Upper lobe of right lung (tissue), 1 donor: Measurements from ENCODE around the gene UNC5A. TPM values are rescaled to one million over a fixed set of nuclear protein-coding genes. Genes with fewer than 3 reads are reported as not detected.

ENCODE experiments used
- ATAC-seq: fragments of 200-7000 bp; cut with Tn5 transposase; one replicate; pipeline ENCODE4 v1.9.1; 2020; ENCODE audit warnings: mild to moderate bottlenecking, moderate library complexity
- DNase-seq: peaks from one replicate; pipeline ENCODE4 v3.0.0-alpha.2; 2020
- H3K27ac ChIP-seq: fragments of 200-600 bp; one replicate; pipeline ENCODE4 v1.8.0; 2022
- H3K27me3 ChIP-seq: fragments of 200-600 bp; one replicate; pipeline ENCODE4 v1.8.0; 2022; ENCODE audit warnings: mild to moderate bottlenecking
- H3K36me3 ChIP-seq: fragments of 200-600 bp; one replicate; pipeline ENCODE4 v1.8.0; 2022
- H3K4me1 ChIP-seq: fragments of 200-600 bp; one replicate; pipeline ENCODE4 v1.8.0; 2022
- H3K4me3 ChIP-seq: fragments of 200-600 bp; one replicate; pipeline ENCODE4 v1.8.0; 2022; ENCODE audit warnings: mild to moderate bottlenecking
- H3K9me3 ChIP-seq: fragments of 200-600 bp; one replicate; pipeline ENCODE4 v1.8.0; 2022
- CTCF ChIP-seq: fragments of 200-600 bp; IDR thresholded peaks from one replicate; pipeline ENCODE4 v1.8.0; 2022; ENCODE audit warnings: antibody characterized with exemption
- intact Hi-C: fragments of 100-400 bp; cut with DNase I; formaldehyde crosslinking; loops from one replicate; pipeline ENCODE4 v1.11.0; 2022
- total RNA-seq: library from RNA; stranded (reverse); fragmentation: NEBNext Ultra II Directional; extraction: Animal tissue kit (Norgen Biotek cat#: 25700); gene quantifications from one replicate; pipeline ENCODE4 v1.2.1, GENCODE V29; 2021
- donor health status: DM: no; HTN: yes; CAD: no; lungs with severe emphysema.

UNC5A gene
- total RNA-seq, 1 donor from 2014 or later: 0.46 TPM

GRCh38 chr5:176897263-176897662 is 86.9 kb downstream of the UNC5A start:
- Histone ChIP-seq H3K27me3 (no peaks in the 10 kb centered on the region), H3K36me3 (no peaks in the 10 kb centered on the region), H3K9me3 (no peaks in the 10 kb centered on the region), H3K27ac (no peak overlapping the region), H3K4me3 (peak overlapping the region; percentile 24), H3K4me1 (peaks cover 22% of the 10 kb centered on the region)
- DNase-seq: no peak
- TF ChIP-seq CTCF: no peak
- no peak for ATAC-seq
- intact Hi-C loops: no loop called here

- Histone ChIP-seq H3K36me3 (peaks cover 12% of the 10 kb centered on the region), H3K4me3 (peak within 1 kb of the TSS; percentile 24), H3K27ac (peak within 1 kb of the TSS; percentile 42), H3K9me3 (no peaks in the 10 kb centered on the region), H3K27me3 (no peaks in the 10 kb centered on the region), H3K4me1 (peaks cover 22% of the 10 kb centered on the region)
- ATAC-seq (peak; percentile 80), DNase-seq (no peak)
- intact Hi-C loops: no loop called here
- TF ChIP-seq CTCF: no peak
These were observed 89.0 kb downstream of the UNC5A start, which contains the start of gene HK3 for GRCh38 chr5:176899296-176899891. Gene HK3, minus strand, starts transcription at chr5:176899346. Its CDS starts 3,187 bp downstream, at chr5:176896159.

- TF ChIP-seq CTCF: no peak
- Histone ChIP-seq H3K36me3 (peaks cover 20% of the 10 kb centered on the region), H3K27ac (peak overlapping the region; percentile 42), H3K4me3 (no peak overlapping the region), H3K4me1 (peaks cover 22% of the 10 kb centered on the region), H3K27me3 (no peaks in the 10 kb centered on the region), H3K9me3 (no peaks in the 10 kb centered on the region)
- ATAC-seq (no peak), DNase-seq (no peak)
- intact Hi-C loops: no loop called here
These were observed 89.8 kb downstream of the UNC5A start for GRCh38 chr5:176899946-176900779.

- intact Hi-C loops: no loop called here
- Histone ChIP-seq H3K36me3 (peaks cover 26% of the 10 kb centered on the region), H3K27me3 (no peaks in the 10 kb centered on the region), H3K27ac (no peak overlapping the region), H3K4me1 (peaks cover 22% of the 10 kb centered on the region), H3K4me3 (no peak overlapping the region), H3K9me3 (no peaks in the 10 kb centered on the region)
- no peak for TF ChIP-seq CTCF
- DNase-seq (no peak), ATAC-seq (no peak)
These were observed 90.4 kb downstream of the UNC5A start for GRCh38 chr5:176900780-176901204.

- DNase-seq: no peak
- ATAC-seq: peak; percentile 37
- no peak for TF ChIP-seq CTCF
These were observed 91.1 kb downstream of the UNC5A start for GRCh38 chr5:176901260-176902101.

More at GRCh38 chr5:176901260-176902101, 91.1 kb downstream of the UNC5A start:
- H3K4me1 ChIP-seq: peaks cover 22% of the 10 kb centered on the region
- intact Hi-C loops: no loop called here
- H3K27ac ChIP-seq: peak overlapping the region; percentile 36
- H3K36me3 ChIP-seq: peaks cover 33% of the 10 kb centered on the region
- H3K27me3 ChIP-seq: no peaks in the 10 kb centered on the region
- H3K4me3 ChIP-seq: no peak overlapping the region
- H3K9me3 ChIP-seq: no peaks in the 10 kb centered on the region
